Measurements from ENCODE around the gene CRAMP1. TPM values are rescaled to one million over a fixed set of nuclear protein-coding genes. Genes with fewer than 3 reads are reported as not detected.
"Not testable (repeated sequence)": the region's sequence is repeated elsewhere in the genome, so short reads cannot be mapped to it uniquely, and the experiment has no call there.

Gene CRAMP1
- total RNA-seq, 1 experiment from 2014 or later, result 9.9 TPM

DNA sequence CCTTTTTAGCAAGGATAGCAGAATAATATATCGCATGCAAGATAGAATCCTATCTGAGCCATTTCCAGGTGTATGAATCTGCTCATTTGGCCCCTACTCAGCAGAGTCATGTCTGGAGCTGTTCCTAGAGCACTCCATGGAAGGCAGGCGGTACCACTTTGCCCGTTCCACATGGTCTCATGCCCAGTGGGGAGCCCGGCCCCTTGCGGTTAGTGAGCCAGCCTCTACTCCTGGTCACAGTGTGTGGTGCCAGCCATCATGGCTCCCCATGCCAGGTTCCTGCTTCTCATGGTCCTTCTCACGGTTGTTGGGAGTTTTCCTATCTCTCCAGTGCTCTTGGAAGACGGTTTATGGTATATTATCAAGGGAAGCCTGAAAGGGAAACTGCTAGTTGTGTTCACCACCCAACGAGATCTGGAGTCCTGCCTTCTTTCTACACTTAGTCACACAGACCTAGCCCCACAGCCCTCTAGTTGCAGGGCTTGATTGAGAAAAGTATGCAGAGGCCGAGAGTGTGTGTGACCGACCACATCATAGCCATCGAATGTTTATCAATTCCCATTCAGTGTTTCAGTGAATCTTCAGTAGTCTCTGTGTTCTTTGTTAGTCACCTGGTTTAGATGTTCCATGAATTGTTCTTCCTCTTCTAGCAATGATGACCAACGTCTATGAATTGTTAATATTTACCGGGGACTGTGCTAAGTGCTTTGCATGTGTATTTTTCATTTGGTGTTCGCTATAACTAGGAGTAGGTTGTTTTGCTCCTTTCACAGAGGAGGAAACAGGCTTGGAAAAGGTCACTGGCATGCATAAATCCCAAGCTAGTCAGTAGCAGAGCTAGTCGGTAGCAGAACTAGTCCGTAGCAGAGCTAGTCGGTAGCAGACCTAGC is 75.5 kb downstream of the CRAMP1 start:
- H3K36me3 ChIP-seq (replicated peaks; ENCODE audit: control insufficient read depth, insufficient read depth, low read length), result peaks cover 31% of the 10 kb centered on the region

GRCh38 chr16:1688807-1689560 is 76.8 kb downstream of the CRAMP1 start:
- DNase-seq, result no peak
- H3K36me3 ChIP-seq (replicated peaks; ENCODE audit: control insufficient read depth, insufficient read depth, low read length), result peaks cover 33% of the 10 kb centered on the region

More for the DNA sequence above, 75.5 kb downstream of the CRAMP1 start:
- Histone ChIP-seq H3K27me3 (ENCODE audit: control insufficient read depth, insufficient read depth, low read length) (no peaks in the 10 kb centered on the region), H3K4me3 (ENCODE audit: insufficient read depth, low read depth, low read length) (no peak overlapping the region)
- no peak for DNase-seq

GRCh38 chr16:1689853-1690252 is 77.7 kb downstream of the CRAMP1 start:
- Histone ChIP-seq H3K4me3 (ENCODE audit: insufficient read depth, low read depth, low read length) (no peak overlapping the region), H3K27me3 (ENCODE audit: control insufficient read depth, insufficient read depth, low read length) (no peaks in the 10 kb centered on the region), H3K36me3 (replicated peaks; ENCODE audit: control insufficient read depth, insufficient read depth, low read length) (peaks cover 36% of the 10 kb centered on the region)
- DNase-seq, result no peak

More at GRCh38 chr16:1688807-1689560, 76.8 kb downstream of the CRAMP1 start:
- no peak overlapping the region for H3K4me3 ChIP-seq (ENCODE audit: insufficient read depth, low read depth, low read length)
- no peaks in the 10 kb centered on the region for H3K27me3 ChIP-seq (ENCODE audit: control insufficient read depth, insufficient read depth, low read length)

- peaks cover 34% of the 10 kb centered on the region for H3K36me3 ChIP-seq (replicated peaks; ENCODE audit: control insufficient read depth, insufficient read depth, low read length)
- no peaks in the 10 kb centered on the region for H3K27me3 ChIP-seq (ENCODE audit: control insufficient read depth, insufficient read depth, low read length)
- no peak overlapping the region for H3K4me3 ChIP-seq (ENCODE audit: insufficient read depth, low read depth, low read length)
- DNase-seq, result no peak
Measured at GRCh38 chr16:1690810-1691209, 78.7 kb downstream of the CRAMP1 start.

GRCh38 chr16:1691276-1691675 is 79.1 kb downstream of the CRAMP1 start:
- DNase-seq, result peak; percentile 35
- no peak overlapping the region for H3K4me3 ChIP-seq (ENCODE audit: insufficient read depth, low read depth, low read length)
- peaks cover 34% of the 10 kb centered on the region for H3K36me3 ChIP-seq (replicated peaks; ENCODE audit: control insufficient read depth, insufficient read depth, low read length)
- no peaks in the 10 kb centered on the region for H3K27me3 ChIP-seq (ENCODE audit: control insufficient read depth, insufficient read depth, low read length)

DNA sequence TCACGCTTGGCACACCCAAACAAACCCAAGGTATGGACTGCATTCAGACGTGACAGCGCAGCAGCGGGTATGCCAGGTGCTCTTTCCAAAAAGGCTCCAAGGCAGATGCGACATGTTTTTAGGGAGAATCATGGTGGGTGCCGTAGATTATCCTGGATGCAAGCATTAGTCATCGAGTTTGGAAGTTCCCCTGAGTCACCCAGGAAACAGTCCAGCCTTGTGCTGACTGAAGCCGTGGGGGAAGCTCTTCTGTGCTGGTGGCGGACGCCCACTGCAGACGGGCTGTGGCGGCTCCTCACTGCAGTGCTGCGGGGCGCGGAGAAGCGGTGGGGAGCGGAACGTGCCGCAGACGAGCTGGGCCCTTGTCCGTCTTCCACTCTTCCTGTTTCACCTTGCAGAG is 79.8 kb downstream of the CRAMP1 start:
- DNase-seq, result no peak
- Histone ChIP-seq H3K4me3 (ENCODE audit: insufficient read depth, low read depth, low read length) (no peak overlapping the region), H3K27me3 (ENCODE audit: control insufficient read depth, insufficient read depth, low read length) (no peaks in the 10 kb centered on the region), H3K36me3 (replicated peaks; ENCODE audit: control insufficient read depth, insufficient read depth, low read length) (peaks cover 30% of the 10 kb centered on the region)

DNA sequence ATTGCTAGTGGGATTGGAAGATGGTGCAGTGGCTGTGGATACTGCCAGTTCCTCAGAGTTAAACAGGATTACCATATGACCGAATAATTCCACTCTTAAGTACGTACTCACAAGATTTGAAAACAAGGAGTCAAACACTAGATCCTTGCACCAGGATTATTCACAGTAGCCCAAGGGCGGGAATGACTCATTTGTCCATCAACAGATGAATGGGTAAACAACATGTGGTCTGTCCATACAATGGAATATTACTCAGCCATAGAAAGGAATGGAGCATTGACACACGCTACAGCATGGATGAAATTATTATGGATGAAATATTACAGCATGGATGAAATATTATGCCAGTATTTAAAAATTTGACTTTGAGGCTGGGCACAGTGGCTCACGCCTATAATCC is 84.7 kb downstream of the CRAMP1 start:
- no peak for DNase-seq
- Histone ChIP-seq H3K4me3 (ENCODE audit: insufficient read depth, low read depth, low read length) (no peak overlapping the region), H3K36me3 (replicated peaks; ENCODE audit: control insufficient read depth, insufficient read depth, low read length) (peaks cover 38% of the 10 kb centered on the region), H3K27me3 (ENCODE audit: control insufficient read depth, insufficient read depth, low read length) (no peaks in the 10 kb centered on the region)

DNA sequence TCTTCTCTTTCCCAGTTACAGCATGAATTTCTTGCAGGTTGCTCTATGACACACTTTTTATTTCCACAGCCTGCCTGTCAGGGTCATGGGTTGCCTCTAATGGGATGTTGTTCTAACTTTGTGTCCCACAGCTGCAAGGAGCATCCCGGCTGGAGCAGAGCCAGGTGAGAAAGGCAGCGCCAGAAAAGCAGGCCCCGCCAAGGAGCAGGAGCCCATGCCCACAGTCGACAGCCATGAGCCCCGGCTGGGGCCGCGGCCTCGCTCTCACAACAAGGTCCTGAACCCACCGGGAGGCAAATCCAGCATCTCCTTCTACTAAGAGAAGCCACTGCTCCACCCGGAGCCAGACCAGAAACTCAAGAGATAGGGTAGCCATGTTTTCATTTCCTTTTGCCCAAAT is 86.5 kb downstream of the CRAMP1 start:
- no peaks in the 10 kb centered on the region for H3K27me3 ChIP-seq (ENCODE audit: control insufficient read depth, insufficient read depth, low read length)
- no peak for DNase-seq
- H3K4me3 ChIP-seq (ENCODE audit: insufficient read depth, low read depth, low read length), result no peak overlapping the region
- peaks cover 36% of the 10 kb centered on the region for H3K36me3 ChIP-seq (replicated peaks; ENCODE audit: control insufficient read depth, insufficient read depth, low read length)

DNA sequence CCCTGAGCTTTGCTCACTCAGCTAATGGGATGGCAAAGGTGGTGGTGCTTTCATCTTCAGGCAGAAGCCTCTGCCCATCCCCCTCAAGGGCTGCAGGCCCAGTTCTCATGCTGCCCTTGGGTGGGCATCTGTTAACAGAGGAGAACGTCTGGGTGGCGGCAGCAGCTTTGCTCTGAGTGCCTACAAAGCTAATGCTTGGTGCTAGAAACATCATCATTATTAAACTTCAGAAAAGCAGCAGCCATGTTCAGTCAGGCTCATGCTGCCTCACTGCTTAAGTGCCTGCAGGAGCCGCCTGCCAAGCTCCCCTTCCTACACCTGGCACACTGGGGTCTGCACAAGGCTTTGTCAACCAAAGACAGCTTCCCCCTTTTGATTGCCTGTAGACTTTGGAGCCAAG is 88.1 kb downstream of the CRAMP1 start:
- DNase-seq, result no peak
- no peaks in the 10 kb centered on the region for H3K27me3 ChIP-seq (ENCODE audit: control insufficient read depth, insufficient read depth, low read length)
- peaks cover 29% of the 10 kb centered on the region for H3K36me3 ChIP-seq (replicated peaks; ENCODE audit: control insufficient read depth, insufficient read depth, low read length)
- H3K4me3 ChIP-seq (ENCODE audit: insufficient read depth, low read depth, low read length), result no peak overlapping the region

DNA sequence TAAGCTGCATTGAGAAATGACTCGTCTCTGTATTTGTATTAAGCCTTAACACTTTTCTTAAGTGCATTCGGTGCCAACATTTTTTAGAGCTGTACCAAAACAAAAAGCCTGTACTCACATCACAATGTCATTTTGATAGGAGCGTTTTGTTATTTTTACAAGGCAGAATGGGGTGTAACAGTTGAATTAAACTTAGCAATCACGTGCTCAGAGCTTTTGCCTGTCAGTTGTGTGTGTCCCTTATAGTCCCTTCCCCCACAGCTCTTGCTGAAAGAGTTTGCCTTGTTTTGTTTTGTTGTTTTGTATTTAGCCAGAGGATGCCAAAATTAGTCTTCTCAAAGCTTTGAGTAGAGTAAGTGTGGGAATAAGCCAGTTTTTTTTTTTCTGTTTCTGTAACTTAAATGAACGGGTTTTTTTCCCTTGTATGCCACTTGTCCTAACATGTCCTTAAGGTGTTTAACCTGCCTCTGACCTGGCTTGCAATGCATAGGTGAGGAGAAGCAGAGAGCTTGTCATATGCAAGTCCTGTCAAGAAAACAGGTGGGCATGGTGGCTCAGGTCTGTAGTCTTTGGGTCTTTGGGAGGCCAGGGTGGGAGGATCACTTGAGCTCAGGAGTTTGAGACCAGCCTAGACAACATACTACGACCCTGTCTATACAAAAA is 89.2 kb downstream of the CRAMP1 start:
- H3K4me3 ChIP-seq (ENCODE audit: insufficient read depth, low read depth, low read length), result no peak overlapping the region
- no peak for DNase-seq
- peaks cover 27% of the 10 kb centered on the region for H3K36me3 ChIP-seq (replicated peaks; ENCODE audit: control insufficient read depth, insufficient read depth, low read length)
- H3K27me3 ChIP-seq (ENCODE audit: control insufficient read depth, insufficient read depth, low read length), result no peaks in the 10 kb centered on the region

- H3K36me3 ChIP-seq (replicated peaks; ENCODE audit: control insufficient read depth, insufficient read depth, low read length), result peaks cover 10% of the 10 kb centered on the region
- peak overlapping the region; percentile 97 for H3K4me3 ChIP-seq (ENCODE audit: insufficient read depth, low read depth, low read length)
- not testable (repeated sequence) for DNase-seq; H3K27me3 ChIP-seq (ENCODE audit: control insufficient read depth, insufficient read depth, low read length)
Measured at GRCh38 chr16:1705324-1705687, 93.1 kb downstream of the CRAMP1 start.

GRCh38 chr16:1705688-1706385 is 93.7 kb downstream of the CRAMP1 start, which contains the start of gene MAPK8IP3:
Gene MAPK8IP3, plus strand, starts transcription at chr16:1706195. Its CDS starts 145 bp downstream, at chr16:1706340.
- peak; percentile 100 for DNase-seq
- no peaks in the 10 kb centered on the region for H3K27me3 ChIP-seq (ENCODE audit: control insufficient read depth, insufficient read depth, low read length)
- peak within 1 kb of the TSS; percentile 97 for H3K4me3 ChIP-seq (ENCODE audit: insufficient read depth, low read depth, low read length)
- peaks cover 7% of the 10 kb centered on the region for H3K36me3 ChIP-seq (replicated peaks; ENCODE audit: control insufficient read depth, insufficient read depth, low read length)

DNA sequence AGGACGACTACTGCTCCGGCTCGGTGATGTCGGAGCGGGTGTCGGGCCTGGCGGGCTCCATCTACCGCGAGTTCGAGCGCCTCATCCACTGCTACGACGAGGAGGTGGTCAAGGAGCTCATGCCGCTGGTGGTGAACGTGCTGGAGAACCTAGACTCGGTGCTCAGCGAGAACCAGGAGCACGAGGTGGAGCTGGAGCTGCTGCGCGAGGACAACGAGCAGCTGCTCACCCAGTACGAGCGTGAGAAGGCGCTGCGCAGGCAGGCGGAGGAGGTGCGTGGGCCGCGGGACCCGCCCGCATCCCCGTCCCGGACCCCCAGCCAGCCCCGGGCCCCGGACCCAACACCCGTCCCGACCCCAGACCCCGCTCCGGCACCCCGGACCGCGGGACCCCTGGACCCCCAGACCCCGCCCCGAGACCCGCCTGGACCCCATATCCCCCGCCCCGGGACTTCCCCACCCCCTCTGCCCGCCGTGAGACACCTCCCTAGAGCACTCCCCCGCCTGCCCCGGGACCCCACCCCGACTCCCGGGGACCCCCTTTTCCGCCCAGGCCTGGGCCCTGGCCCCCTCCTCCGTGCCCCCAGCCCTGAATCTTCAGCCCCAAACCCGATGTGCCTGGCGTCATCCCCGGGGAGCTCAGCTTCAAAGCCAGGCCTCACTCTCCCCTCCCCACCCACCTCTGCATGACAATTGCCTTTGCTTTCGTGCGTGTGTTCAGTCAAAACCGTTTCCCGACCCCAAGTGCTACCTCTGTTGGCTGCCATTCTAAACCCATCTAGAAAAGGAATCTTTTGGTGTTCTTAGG is 94.4 kb downstream of the CRAMP1 start:
- DNase-seq, result peak; percentile 88
- Histone ChIP-seq H3K36me3 (replicated peaks; ENCODE audit: control insufficient read depth, insufficient read depth, low read length) (peaks cover 6% of the 10 kb centered on the region), H3K4me3 (ENCODE audit: insufficient read depth, low read depth, low read length) (peak overlapping the region; percentile 97), H3K27me3 (ENCODE audit: control insufficient read depth, insufficient read depth, low read length) (no peaks in the 10 kb centered on the region)

All from H7 (cell line).